Measurements from ENCODE around the gene CRKL. TPM values are rescaled to one million over a fixed set of nuclear protein-coding genes. Genes with fewer than 3 reads are reported as not detected.
"Not testable (repeated sequence)": the region's sequence is repeated elsewhere in the genome, so short reads cannot be mapped to it uniquely, and the experiment has no call there.

The CRKL gene
- total RNA-seq, 1 experiment from 2014 or later = 33.9 TPM

- in situ Hi-C loops (cut with HindIII; ENCODE audit: low sequenced_read_pairs) = no loop called here
Measured at GRCh38 chr22:20930004-20930403, 12.8 kb downstream of the CRKL start.

GRCh38 chr22:20930435-20930834, 13.2 kb downstream of the CRKL start:
- DNase-seq (ENCODE audit: low spot score); in situ Hi-C loops (cut with HindIII; ENCODE audit: low sequenced_read_pairs): not testable (repeated sequence)

More at GRCh38 chr22:20930004-20930403, 12.8 kb downstream of the CRKL start:
- no peak for DNase-seq (ENCODE audit: low spot score)

- in situ Hi-C loops (cut with HindIII; ENCODE audit: low sequenced_read_pairs) = no loop called here
Measured at GRCh38 chr22:20931126-20931654, 14.0 kb downstream of the CRKL start.

GRCh38 chr22:20933910-20934309, 16.7 kb downstream of the CRKL start:
- no peak for DNase-seq (ENCODE audit: low spot score)
- in situ Hi-C loops (cut with HindIII; ENCODE audit: low sequenced_read_pairs) = no loop called here

More at GRCh38 chr22:20931126-20931654, 14.0 kb downstream of the CRKL start:
- no peak for DNase-seq (ENCODE audit: low spot score)

GRCh38 chr22:20935049-20935448, 17.8 kb downstream of the CRKL start:
- DNase-seq (ENCODE audit: low spot score); in situ Hi-C loops (cut with HindIII; ENCODE audit: low sequenced_read_pairs): not testable (repeated sequence)

GRCh38 chr22:20935780-20936539, 18.8 kb downstream of the CRKL start:
- DNase-seq (ENCODE audit: low spot score); in situ Hi-C loops (cut with HindIII; ENCODE audit: low sequenced_read_pairs): not testable (repeated sequence)

GRCh38 chr22:20937031-20937793, 20.0 kb downstream of the CRKL start:
- in situ Hi-C loops (cut with HindIII; ENCODE audit: low sequenced_read_pairs) = no loop called here

GRCh38 chr22:20937794-20938671, 20.8 kb downstream of the CRKL start:
- in situ Hi-C loops (cut with HindIII; ENCODE audit: low sequenced_read_pairs) = no loop called here
- DNase-seq (ENCODE audit: low spot score) = no peak

More at GRCh38 chr22:20937031-20937793, 20.0 kb downstream of the CRKL start:
- DNase-seq (ENCODE audit: low spot score) = peak; percentile 71

- DNase-seq (ENCODE audit: low spot score); in situ Hi-C loops (cut with HindIII; ENCODE audit: low sequenced_read_pairs): not testable (repeated sequence)
Measured at GRCh38 chr22:20939457-20940185, 22.4 kb downstream of the CRKL start.

GRCh38 chr22:20940186-20940651, 23.0 kb downstream of the CRKL start:
- DNase-seq (ENCODE audit: low spot score) = peak; percentile 85
- in situ Hi-C loops (cut with HindIII; ENCODE audit: low sequenced_read_pairs) = no loop called here

GRCh38 chr22:20940904-20941385, 23.7 kb downstream of the CRKL start:
- in situ Hi-C loops (cut with HindIII; ENCODE audit: low sequenced_read_pairs) = no loop called here
- no peak for DNase-seq (ENCODE audit: low spot score)

GRCh38 chr22:20942203-20942902, 25.1 kb downstream of the CRKL start:
- DNase-seq (ENCODE audit: low spot score); in situ Hi-C loops (cut with HindIII; ENCODE audit: low sequenced_read_pairs): not testable (repeated sequence)

GRCh38 chr22:20943104-20943933, 26.1 kb downstream of the CRKL start:
- in situ Hi-C loops (cut with HindIII; ENCODE audit: low sequenced_read_pairs) = no loop called here
- DNase-seq (ENCODE audit: low spot score) = no peak

- no peak for DNase-seq (ENCODE audit: low spot score)
- in situ Hi-C loops (cut with HindIII; ENCODE audit: low sequenced_read_pairs) = no loop called here
Measured at GRCh38 chr22:20944042-20944441, 26.8 kb downstream of the CRKL start.

GRCh38 chr22:20945578-20945934, 28.3 kb downstream of the CRKL start:
- no peak for DNase-seq (ENCODE audit: low spot score)
- in situ Hi-C loops (cut with HindIII; ENCODE audit: low sequenced_read_pairs) = no loop called here

- no peak for DNase-seq (ENCODE audit: low spot score)
- in situ Hi-C loops (cut with HindIII; ENCODE audit: low sequenced_read_pairs) = no loop called here
Measured at GRCh38 chr22:20946080-20946986, 29.1 kb downstream of the CRKL start.

All from G401 (cell line).